Inflammatory macrophage treated with lipopolysaccharide for 1 hour (primary cell): ENCODE measurements around the gene NUDC.
"Not testable (repeated sequence)": the region's sequence is repeated elsewhere in the genome, so short reads cannot be mapped to it uniquely, and the experiment has no call there.

Experiments
- DNase-seq, 2 donors: peaks; one replicate each; pipeline ENCODE4 v3.0.0-alpha.2; 2020 to 2022

The NUDC gene

DNA sequence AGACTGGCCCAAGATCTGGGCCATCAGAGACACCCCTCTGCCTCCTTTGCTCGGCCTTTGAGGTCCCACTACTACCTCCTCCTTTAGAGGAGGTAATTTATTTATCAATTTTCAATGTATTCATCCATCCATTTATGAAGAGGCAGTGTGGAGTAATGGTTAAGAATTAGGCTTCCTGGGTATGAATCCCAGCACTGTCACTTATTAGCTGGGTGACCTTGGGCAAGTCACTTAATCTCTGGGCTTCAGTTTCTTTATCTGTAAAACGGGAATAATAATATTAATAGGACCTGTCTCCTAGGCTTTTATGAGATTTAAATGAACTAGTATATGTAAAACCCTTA, 9.4 kb upstream of the NUDC start:
- no peak for DNase-seq

DNA sequence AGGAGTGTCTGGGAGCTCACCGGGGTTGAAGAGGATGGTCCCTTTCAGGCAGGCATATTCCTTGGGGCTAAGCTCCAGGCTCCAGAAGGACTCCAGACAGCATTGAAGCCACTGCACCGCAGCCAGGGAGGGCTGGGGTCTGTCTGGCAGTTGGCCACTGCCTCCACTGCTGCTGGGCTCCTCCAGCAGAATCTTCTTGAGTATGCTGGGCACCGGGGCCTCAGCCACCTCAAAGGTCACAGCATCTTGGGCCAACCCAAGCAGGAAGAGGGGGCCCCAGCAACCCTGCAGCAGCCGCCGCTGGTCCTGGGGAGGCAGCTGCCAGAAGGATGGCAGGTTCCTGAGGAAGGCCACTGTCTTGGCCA, 8.2 kb upstream of the NUDC start:
- DNase-seq: no peak

- DNase-seq: no peak
These were observed 7.6 kb upstream of the NUDC start, which contains the start of gene NR0B2 for GRCh38 chr1:26913754-26914619. Gene NR0B2, minus strand, starts transcription at chr1:26913975. Its CDS starts 35 bp downstream, at chr1:26913940.

- no peak for DNase-seq
These were observed 6.2 kb upstream of the NUDC start for GRCh38 chr1:26915204-26915842.

GRCh38 chr1:26921126-26921539, 410 bp upstream of the NUDC start:
- no peak for DNase-seq

GRCh38 chr1:26922431-26922729, 837 bp downstream of the NUDC start:
- DNase-seq: no peak

- DNase-seq: no peak
These were observed 1.4 kb downstream of the NUDC start for GRCh38 chr1:26922901-26923300.

GRCh38 chr1:26923711-26924110, 2.2 kb downstream of the NUDC start:
- DNase-seq: no peak

DNA sequence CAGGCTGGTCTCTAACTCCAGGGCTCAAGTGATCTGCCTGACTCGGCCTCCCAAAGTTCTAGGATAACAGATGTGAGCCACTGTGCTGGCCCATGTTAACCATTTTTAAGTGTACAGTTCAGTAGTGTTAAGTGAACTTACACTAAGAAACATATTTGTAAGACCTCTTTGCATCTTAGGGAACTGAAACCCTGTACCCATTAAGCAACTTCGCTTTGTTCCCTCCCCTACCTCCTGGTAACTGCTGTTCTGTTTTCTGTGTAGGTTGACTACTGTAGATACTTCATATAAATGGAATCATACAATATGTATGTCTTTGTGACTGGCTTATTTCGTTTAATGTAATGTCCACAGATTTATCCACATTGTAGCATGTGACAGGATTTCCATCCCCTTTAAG, 11.0 kb downstream of the NUDC start:
- DNase-seq: peak; percentile 77 to 84

GRCh38 chr1:26936823-26937222, 15.3 kb downstream of the NUDC start:
- no peak for DNase-seq

GRCh38 chr1:26938004-26938658, 16.6 kb downstream of the NUDC start:
- peak; percentile 13 to 50 for DNase-seq

- no peak for DNase-seq
These were observed 17.1 kb downstream of the NUDC start for GRCh38 chr1:26938659-26939025.

- DNase-seq: no peak
These were observed 19.8 kb downstream of the NUDC start for GRCh38 chr1:26941311-26941710.

DNA sequence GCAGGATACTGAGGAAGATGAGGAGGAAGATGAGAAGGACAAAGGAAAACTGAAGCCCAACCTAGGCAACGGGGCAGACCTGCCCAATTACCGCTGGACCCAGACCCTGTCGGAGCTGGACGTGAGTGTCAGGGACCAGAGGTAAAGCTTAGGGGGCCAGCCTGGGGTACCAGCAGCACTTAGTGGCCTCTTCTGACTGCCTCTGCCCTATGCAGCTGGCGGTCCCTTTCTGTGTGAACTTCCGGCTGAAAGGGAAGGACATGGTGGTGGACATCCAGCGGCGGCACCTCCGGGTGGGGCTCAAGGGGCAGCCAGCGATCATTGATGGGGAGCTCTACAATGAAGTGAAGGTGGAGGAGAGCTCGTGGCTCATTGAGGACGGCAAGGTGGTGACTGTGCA, 21.1 kb downstream of the NUDC start:
- no peak for DNase-seq

- DNase-seq: no peak
These were observed 23.6 kb downstream of the NUDC start for GRCh38 chr1:26945138-26945537.

DNA sequence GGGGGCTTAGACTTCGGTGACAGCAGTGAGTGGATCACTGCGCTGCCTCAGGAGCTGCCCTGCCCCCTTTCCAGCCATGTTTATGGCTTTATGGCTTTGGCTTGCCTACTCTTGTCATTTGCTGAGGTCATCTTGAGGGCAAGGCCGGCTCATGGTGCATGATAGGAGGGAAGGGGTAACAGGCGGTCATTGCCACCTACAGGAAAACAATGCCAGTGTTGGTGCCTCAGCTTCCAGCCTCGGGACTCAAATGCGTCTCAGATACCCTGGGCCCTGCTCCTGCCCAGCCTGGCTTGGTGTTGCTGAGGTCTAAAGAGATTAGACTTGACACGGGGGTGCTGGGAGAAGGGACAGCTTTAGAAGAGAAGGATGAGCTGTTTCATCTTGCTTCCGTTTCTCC, 24.2 kb downstream of the NUDC start:
- DNase-seq: no peak

- DNase-seq: no peak
These were observed 24.7 kb downstream of the NUDC start for GRCh38 chr1:26946270-26946669.

DNA sequence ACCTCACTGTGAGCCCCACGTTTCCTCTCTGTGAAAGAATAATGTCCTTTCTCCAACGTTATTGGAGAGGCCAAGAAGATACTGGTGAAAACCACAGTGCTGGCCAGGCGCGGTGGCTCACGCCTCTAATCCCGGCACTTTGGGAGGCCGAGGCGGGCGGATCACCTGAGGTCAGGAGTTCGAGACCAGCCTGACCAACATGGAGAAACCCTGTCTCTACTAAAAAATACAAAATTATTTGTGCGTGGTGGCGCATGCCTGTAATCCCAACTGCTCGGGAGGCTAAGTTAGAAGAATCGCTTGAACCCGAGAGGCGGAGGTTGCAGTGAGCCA, 27.1 kb downstream of the NUDC start:
- DNase-seq: not testable (repeated sequence)

- DNase-seq: no peak
These were observed 27.9 kb downstream of the NUDC start for GRCh38 chr1:26949266-26949925.

GRCh38 chr1:26949926-26950319, 28.4 kb downstream of the NUDC start:
- no peak for DNase-seq

DNA sequence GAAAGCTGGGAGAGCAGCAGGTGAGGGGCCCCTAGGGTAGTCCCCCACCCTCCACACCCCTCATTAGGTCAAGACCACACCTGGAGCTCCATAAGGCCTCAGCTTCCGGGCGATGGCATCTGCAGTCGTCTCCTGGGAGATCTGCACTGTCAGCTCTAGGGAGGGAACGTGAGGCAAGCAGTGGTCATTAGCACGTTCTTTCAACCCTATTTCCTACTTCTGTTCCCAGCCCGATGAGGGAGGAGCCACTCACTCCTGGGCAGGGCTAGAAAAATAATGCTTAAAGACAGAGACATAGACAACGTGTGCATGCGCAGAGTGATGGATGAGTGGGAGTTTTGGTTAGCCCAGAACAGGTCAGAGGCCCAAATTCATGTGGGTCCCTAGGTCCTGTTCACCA, 29.1 kb downstream of the NUDC start:
- no peak for DNase-seq

- no peak for DNase-seq
These were observed 29.7 kb downstream of the NUDC start for GRCh38 chr1:26951216-26951615.

GRCh38 chr1:26951821-26952497, 30.4 kb downstream of the NUDC start:
- no peak for DNase-seq
